PC-3 (cell line): ENCODE measurements around the gene RSPH10B2. TPM values are rescaled to one million over a fixed set of nuclear protein-coding genes. Genes with fewer than 3 reads are reported as not detected.
"Not testable (repeated sequence)": the region's sequence is repeated elsewhere in the genome, so short reads cannot be mapped to it uniquely, and the experiment has no call there.

Experiments
- ATAC-seq: fragments of 200-7000 bp; cut with Tn5 transposase; 2 replicates; pipeline ENCODE4 v1.9.1; 2020; ENCODE audit warnings: mild to moderate bottlenecking, moderate library complexity
- Bru-seq: library from RNA; stranded (reverse); fragments of 400-500 nt; gene quantifications from one replicate; lab custom pipeline; 2021; lab: Mats Ljungman, UMichigan
- BruChase-seq, 2 experiments: library from RNA; stranded (reverse); fragments of 400-500 nt; gene quantifications; one replicate each; lab custom pipeline; 2021; lab: Mats Ljungman, UMichigan
- BruUV-seq: library from RNA; stranded (reverse); fragments of 400-500 nt; replicated peaks from 2 replicates; lab custom pipeline; 2021; lab: Mats Ljungman, UMichigan
- CTCF ChIA-PET: fragments of 300-600 bp; sonication (Branson Sonifier 250); formaldehyde crosslinking; loops from one replicate; lab custom pipeline; 2022; ENCODE audit warnings: antibody characterized with exemption; lab: Charles Lee
- POLR2A ChIA-PET: fragments of 300-600 bp; sonication (Branson Sonifier 250); formaldehyde crosslinking; loops from one replicate; lab custom pipeline; 2022; ENCODE audit warnings: antibody characterized with exemption; ENCODE audit not compliant: unreplicated experiment; lab: Charles Lee
- DNase-seq: peaks from one replicate; pipeline ENCODE4 v3.0.0-alpha.2; 2015
- H2AFZ ChIP-seq: fragments of 300-600 bp; sonication (generic); 2 replicates; pipeline ENCODE4 v1.6.0; 2016; ENCODE audit warnings: antibody characterized with exemption, low read length
- H3F3A ChIP-seq: fragments of 300-600 bp; sonication (generic); one replicate; pipeline ENCODE4 v1.6.0; 2017; ENCODE audit warnings: antibody characterized with exemption, low read length, control low read depth, mild to moderate bottlenecking; ENCODE audit not compliant: unreplicated experiment
- H3K27ac ChIP-seq: fragments of 300-600 bp; sonication (generic); 2 replicates; pipeline ENCODE4 v1.5.1; 2016; ENCODE audit warnings: mild to moderate bottlenecking, low read length
- H3K27me3 ChIP-seq: fragments of 300-600 bp; sonication (generic); 2 replicates; pipeline ENCODE4 v1.6.1; 2016; ENCODE audit warnings: low read length, mixed read lengths
- H3K36me3 ChIP-seq: fragments of 300-600 bp; sonication (generic); 2 replicates; pipeline ENCODE4 v1.6.1; 2016; ENCODE audit warnings: low read depth, mixed run types, low read length, mixed read lengths
- H3K4me1 ChIP-seq: fragments of 300-600 bp; sonication (generic); 2 replicates; pipeline ENCODE4 v1.5.1; 2016; ENCODE audit warnings: low read length; ENCODE audit not compliant: insufficient read depth
- H3K4me2 ChIP-seq: fragments of 300-600 bp; sonication (generic); 2 replicates; pipeline ENCODE4 v1.6.0; 2016; ENCODE audit warnings: low read length
- H3K4me3 ChIP-seq: fragments of 300-600 bp; sonication (generic); 2 replicates; pipeline ENCODE4 v1.5.1; 2016; ENCODE audit warnings: mild to moderate bottlenecking, low read length, mixed read lengths
- H3K79me2 ChIP-seq: fragments of 300-600 bp; sonication (generic); 2 replicates; pipeline ENCODE4 v1.6.1; 2017; ENCODE audit warnings: low read length, mixed read lengths
- H3K9ac ChIP-seq: fragments of 300-600 bp; sonication (generic); 2 replicates; pipeline ENCODE4 v1.6.0; 2016; ENCODE audit warnings: mild to moderate bottlenecking, low read length
- H3K9me2 ChIP-seq: fragments of 300-600 bp; sonication (generic); replicated peaks from 2 replicates; pipeline ENCODE4 v1.6.1; 2016; ENCODE audit warnings: mixed run types, low read length, mixed read lengths
- H3K9me3 ChIP-seq: fragments of 300-600 bp; sonication (generic); 2 replicates; pipeline ENCODE4 v1.6.1; 2016; ENCODE audit warnings: low read length, mixed read lengths
- H4K20me1 ChIP-seq: fragments of 300-600 bp; sonication (generic); 2 replicates; pipeline ENCODE4 v1.6.1; 2016; ENCODE audit warnings: low read length, mixed read lengths
- EZH2 ChIP-seq: fragments of 300-600 bp; sonication (generic); IDR thresholded peaks from one replicate; pipeline ENCODE4 v1.6.1; 2017; ENCODE audit warnings: antibody characterized with exemption, mild to moderate bottlenecking, low read length; ENCODE audit not compliant: unreplicated experiment
- EZH2phosphoT487 ChIP-seq: fragments of 300-600 bp; sonication (generic); IDR thresholded peaks from 2 replicates; pipeline ENCODE4 v1.6.1; 2018; ENCODE audit warnings: mild to moderate bottlenecking, antibody characterized with exemption, low read length, borderline replicate concordance
- intact Hi-C: fragments of 100-400 bp; cut with micrococcal nuclease; formaldehyde crosslinking; loops from 2 replicates; pipeline ENCODE4 v1.9.0; 2023
- long read RNA-seq: library from polyadenylated mRNA; unstranded; transcript quantifications from one replicate; pipeline ENCODE4 v2.0.0, GENCODE V29; 2021; ENCODE audit not compliant: unreplicated experiment
- total RNA-seq: library from RNA; depleted of rRNA; stranded (reverse); fragments of >200 nt; gene quantifications from 2 replicates; pipeline ENCODE4 v1.2.3, GENCODE V29; 2014; rRNA removed
- TF ChIP-seq, protein P1 (sequence below): fragments of 300-600 bp; sonication (generic); conservative IDR thresholded peaks from 2 replicates; pipeline ENCODE4 v1.5.1; 2017; ENCODE audit warnings: antibody characterized with exemption, low read depth, mild to moderate bottlenecking, low read length

Gene RSPH10B2
- total RNA-seq (0.47 TPM in 1 of 2 replicates, not detected in the other), Bru-seq, nascent RNA (percentile 18 among the genes with signal in this experiment), BruChase-seq, experiment 1, labeled RNA remaining after a 6-hour chase (percentile 38 among the genes with signal in this experiment), BruChase-seq, experiment 2, labeled RNA remaining after a 2-hour chase (percentile 29 among the genes with signal in this experiment)
- long read RNA-seq, partial matches to known transcripts, result 0 of 1 reads
- long read RNA-seq, other reads (novel, unspliced or antisense), result 1 of 1 reads

DNA sequence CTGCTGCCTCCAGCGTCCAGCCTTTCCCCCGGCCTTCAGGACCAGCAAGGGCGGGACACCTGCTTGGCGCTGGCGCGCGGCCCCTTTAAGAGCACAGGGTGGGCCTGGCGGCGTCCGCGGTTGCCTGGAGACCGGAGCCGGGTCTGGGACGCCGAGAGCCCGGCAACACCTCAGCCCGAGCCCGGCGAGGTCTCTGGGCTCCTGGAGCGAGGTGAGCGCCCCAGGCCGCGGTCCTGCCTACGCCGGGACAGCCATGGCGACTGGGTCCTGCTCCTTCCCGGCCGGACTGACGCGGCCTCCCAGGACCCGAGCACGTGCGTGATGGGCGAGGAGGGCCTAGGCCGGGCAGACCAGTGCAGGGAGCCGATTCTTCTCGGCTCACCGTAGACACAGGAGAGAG, at the start of gene RSPH10B2:
Gene RSPH10B2, plus strand, starts transcription at position 140 of the 400 bp plus-strand sequence. CDS start 3,575 bp downstream, outside the sequence.
- CTCF ChIA-PET, H3K4me1 ChIP-seq, intact Hi-C loops, BruUV-seq, POLR2A ChIA-PET, H3K36me3 ChIP-seq, H2AFZ ChIP-seq, H3K9me3 ChIP-seq, H3F3A ChIP-seq, H3K4me2 ChIP-seq, H3K4me3 ChIP-seq, H3K9ac ChIP-seq, H3K27ac ChIP-seq, DNase-seq, H3K79me2 ChIP-seq, H4K20me1 ChIP-seq, H3K9me2 ChIP-seq, H3K27me3 ChIP-seq: not testable (repeated sequence)
- ATAC-seq, result peak; percentile 16; the same call in 1 of the 2 replicates

DNA sequence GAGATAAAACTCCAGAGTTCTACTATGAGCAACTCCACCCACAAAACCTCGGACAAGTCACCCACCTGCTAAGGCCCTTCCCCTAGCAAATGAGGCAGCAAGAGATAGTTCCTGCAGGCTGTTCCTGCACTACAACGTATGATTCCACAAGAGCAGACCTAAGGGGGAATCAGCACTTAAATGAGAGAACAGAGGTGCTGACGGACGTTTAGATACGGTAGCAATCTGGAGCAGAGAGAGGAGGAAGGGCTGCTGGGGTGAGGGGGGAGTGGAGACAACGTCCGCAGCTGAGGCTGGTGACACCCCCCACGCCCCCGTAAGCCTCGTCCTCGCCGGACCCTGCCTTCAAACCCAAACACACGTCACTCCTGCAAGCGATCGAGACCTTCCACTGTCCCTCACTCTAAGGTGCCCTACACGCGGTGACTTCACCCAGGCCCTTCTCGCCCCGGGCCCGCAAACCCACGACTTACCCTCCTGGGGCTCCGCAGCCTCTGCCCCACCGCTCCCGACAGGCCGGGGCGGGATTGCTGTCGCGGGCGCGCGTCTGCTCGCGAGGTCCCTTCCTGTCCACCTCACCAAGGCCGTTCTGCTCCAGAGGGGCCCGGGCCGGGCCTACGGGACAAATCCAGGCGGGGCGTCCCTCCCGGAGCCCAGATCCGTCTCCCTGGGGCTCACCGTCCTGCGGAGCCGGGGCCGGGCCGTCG, 47.8 kb upstream of the RSPH10B2 start:
- H3K27ac ChIP-seq, result peak overlapping the region; percentile 32; the same call in 1 of the 2 replicates
- peaks cover 22% of the 10 kb centered on the region for H3K9me3 ChIP-seq
- no peaks in the 10 kb centered on the region for H3K27me3 ChIP-seq
- ChIA-PET CTCF (no interaction called here), POLR2A (no interaction called here)
- peaks cover 38% of the 10 kb centered on the region for H3K36me3 ChIP-seq
- TF ChIP-seq EZH2phosphoT487 (no peak), EZH2 (no peak)
- TF ChIP-seq, protein P1, sequence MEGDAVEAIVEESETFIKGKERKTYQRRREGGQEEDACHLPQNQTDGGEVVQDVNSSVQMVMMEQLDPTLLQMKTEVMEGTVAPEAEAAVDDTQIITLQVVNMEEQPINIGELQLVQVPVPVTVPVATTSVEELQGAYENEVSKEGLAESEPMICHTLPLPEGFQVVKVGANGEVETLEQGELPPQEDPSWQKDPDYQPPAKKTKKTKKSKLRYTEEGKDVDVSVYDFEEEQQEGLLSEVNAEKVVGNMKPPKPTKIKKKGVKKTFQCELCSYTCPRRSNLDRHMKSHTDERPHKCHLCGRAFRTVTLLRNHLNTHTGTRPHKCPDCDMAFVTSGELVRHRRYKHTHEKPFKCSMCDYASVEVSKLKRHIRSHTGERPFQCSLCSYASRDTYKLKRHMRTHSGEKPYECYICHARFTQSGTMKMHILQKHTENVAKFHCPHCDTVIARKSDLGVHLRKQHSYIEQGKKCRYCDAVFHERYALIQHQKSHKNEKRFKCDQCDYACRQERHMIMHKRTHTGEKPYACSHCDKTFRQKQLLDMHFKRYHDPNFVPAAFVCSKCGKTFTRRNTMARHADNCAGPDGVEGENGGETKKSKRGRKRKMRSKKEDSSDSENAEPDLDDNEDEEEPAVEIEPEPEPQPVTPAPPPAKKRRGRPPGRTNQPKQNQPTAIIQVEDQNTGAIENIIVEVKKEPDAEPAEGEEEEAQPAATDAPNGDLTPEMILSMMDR, result no peak
- DNase-seq (no peak), ATAC-seq (peak; percentile 62)
- BruUV-seq, result TSS peak; percentile 59
- intact Hi-C loops, result no loop called here
- 0 out of 2 replicates have a peak, but pooled peaks cover 3% of the 10 kb centered on the region for H3K4me1 ChIP-seq
- H3K4me2 ChIP-seq, result peak overlapping the region; percentile 91
- peak overlapping the region; percentile 99 for H3K4me3 ChIP-seq
- H4K20me1 ChIP-seq, result no peaks in the 10 kb centered on the region
- H3K79me2 ChIP-seq, result peaks cover 53% of the 10 kb centered on the region
- peak overlapping the region; percentile 87; the same call in 1 of the 2 replicates for H2AFZ ChIP-seq
- peak overlapping the region; percentile 96 for H3K9ac ChIP-seq
- no peaks in the 10 kb centered on the region for H3K9me2 ChIP-seq
- H3F3A ChIP-seq, result no peaks in the 10 kb centered on the region

DNA sequence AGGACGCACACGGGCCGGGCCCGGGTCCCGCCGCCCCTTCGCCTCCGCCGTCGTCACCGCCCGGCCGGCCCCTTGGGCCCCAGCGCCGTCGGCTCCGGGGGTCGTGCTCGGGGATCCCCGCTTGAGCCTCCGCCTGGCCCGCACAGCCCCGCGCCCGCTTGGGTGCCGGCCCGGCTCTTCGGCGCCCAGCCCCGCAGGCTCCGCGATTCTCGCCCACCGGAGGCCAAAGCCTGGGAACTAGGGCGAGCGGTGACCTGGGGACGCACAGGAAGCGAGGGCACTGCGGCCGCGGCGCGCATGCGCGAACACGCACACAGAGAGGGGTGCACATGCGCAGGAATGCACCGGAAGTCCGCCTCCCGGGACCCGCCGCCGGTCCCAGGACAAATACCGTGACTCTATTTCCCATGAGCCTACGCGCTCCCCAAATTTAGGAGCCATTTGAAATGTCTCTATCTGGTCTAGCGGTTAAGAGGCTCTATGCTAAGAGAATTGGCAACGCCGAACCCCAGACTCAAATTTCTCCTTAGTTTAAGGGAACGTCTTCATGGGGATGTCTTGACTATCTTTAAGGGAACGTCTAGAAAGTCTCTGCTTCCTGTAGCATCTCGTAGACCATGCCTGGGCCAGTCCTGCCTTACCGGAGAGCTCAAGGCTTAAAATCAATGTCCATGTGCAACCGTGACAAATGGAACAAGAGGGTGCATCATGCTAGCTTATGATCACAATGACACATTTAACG, 47.1 kb upstream of the RSPH10B2 start, which contains the start of gene ZNF12:
Gene ZNF12, minus strand, starts transcription at position 282 of the 742 bp plus-strand sequence. CDS start 1,774 bp downstream, outside the sequence.
- CTCF ChIA-PET, result no interaction called here
- POLR2A ChIA-PET, result interaction anchor here (0.6 kb wide), 1 partner anchor 8 kb away, joined by 4 read pairs; no protein-coding TSS in a partner anchor

More for the DNA sequence above, 47.1 kb upstream of the RSPH10B2 start, which contains the start of gene ZNF12:
- peak within 1 kb of the TSS; percentile 91 for H3K4me2 ChIP-seq
- TF ChIP-seq, protein P1, result no peak
- no peak for TF ChIP-seq EZH2
- TF ChIP-seq EZH2phosphoT487, result no peak
- H2AFZ ChIP-seq, result peak within 1 kb of the TSS; percentile 87
- H3K36me3 ChIP-seq, result peaks cover 31% of the 10 kb centered on the region
- intact Hi-C loops, result no loop called here
- no peaks in the 10 kb centered on the region for H3K27me3 ChIP-seq
- peaks cover 20% of the 10 kb centered on the region for H3K9me3 ChIP-seq
- 0 out of 2 replicates have a peak, but pooled peaks cover 3% of the 10 kb centered on the region for H3K4me1 ChIP-seq
- peak; percentile 96 for ATAC-seq
- no peaks in the 10 kb centered on the region for H4K20me1 ChIP-seq
- BruUV-seq, result no TSS peak
- peak; percentile 93 for DNase-seq
- H3K4me3 ChIP-seq, result peak within 1 kb of the TSS; percentile 99
- no peaks in the 10 kb centered on the region for H3F3A ChIP-seq
- H3K27ac ChIP-seq, result peak within 1 kb of the TSS; percentile 32; the same call in 1 of the 2 replicates
- H3K79me2 ChIP-seq, result peaks cover 46% of the 10 kb centered on the region
- H3K9me2 ChIP-seq, result no peaks in the 10 kb centered on the region
- peak within 1 kb of the TSS; percentile 96 for H3K9ac ChIP-seq
